Epithelial cell of proximal tubule (primary cell): Measurements from ENCODE around the gene DMWD. TPM values are rescaled to one million over a fixed set of nuclear protein-coding genes. Genes with fewer than 3 reads are reported as not detected.

ENCODE experiments used
- DNase-seq: peaks from one replicate; pipeline ENCODE4 v3.0.0-alpha.2; 2011; ENCODE audit warnings: low read depth
- H3K4me3 ChIP-seq: 2 replicates; pipeline ENCODE4 v1.5.1; 2011; ENCODE audit warnings: low read depth, mild to moderate bottlenecking, low read length
- total RNA-seq: library from RNA; depleted of rRNA; stranded (reverse); fragments of >200 nt; gene quantifications from 2 replicates; pipeline ENCODE4 v1.2.3, GENCODE V29; 2015
- TF ChIP-seq, protein P1 (sequence below): conservative IDR thresholded peaks from 2 replicates; pipeline ENCODE4 v1.5.1; 2012; ENCODE audit warnings: low read depth, mild to moderate bottlenecking, low read length

DMWD gene
- total RNA-seq, 1 donor from 2014 or later = 35.7 TPM

DNA sequence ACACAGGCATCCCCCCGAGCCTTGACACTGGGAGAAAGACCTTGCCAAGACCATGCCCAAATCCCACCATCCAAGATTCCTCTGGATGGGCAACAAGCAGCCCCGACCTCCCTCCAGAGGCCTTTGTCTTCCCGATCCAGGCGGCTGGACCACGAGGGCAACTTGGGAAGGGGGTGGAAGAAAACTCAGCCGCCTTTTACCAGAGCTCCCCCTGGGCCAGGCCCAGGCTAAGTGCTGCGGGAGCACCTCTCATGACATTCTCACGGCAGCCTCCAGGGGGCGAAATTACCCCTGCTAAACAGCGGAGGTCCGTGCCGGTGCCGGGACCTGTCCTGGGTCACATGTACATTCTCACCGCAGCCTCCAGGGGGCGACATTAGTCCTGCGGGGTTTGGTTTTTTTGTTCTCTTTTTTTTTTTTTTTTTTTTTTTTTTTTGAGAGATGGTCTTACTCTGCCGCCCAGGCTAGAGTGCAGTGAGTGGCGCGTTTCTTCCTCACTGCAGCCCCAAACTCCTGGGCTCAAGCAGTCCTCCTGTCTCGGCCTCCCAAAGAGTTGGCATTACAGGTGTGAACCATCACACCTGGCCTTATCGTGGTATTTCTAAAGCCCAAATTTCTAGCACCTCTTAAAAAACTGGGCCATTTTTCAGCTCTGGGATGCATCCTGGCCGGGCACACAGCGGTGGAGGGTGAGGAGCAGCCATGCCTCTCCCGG is 24.5 kb upstream of the DMWD start:
- TF ChIP-seq, protein P1, sequence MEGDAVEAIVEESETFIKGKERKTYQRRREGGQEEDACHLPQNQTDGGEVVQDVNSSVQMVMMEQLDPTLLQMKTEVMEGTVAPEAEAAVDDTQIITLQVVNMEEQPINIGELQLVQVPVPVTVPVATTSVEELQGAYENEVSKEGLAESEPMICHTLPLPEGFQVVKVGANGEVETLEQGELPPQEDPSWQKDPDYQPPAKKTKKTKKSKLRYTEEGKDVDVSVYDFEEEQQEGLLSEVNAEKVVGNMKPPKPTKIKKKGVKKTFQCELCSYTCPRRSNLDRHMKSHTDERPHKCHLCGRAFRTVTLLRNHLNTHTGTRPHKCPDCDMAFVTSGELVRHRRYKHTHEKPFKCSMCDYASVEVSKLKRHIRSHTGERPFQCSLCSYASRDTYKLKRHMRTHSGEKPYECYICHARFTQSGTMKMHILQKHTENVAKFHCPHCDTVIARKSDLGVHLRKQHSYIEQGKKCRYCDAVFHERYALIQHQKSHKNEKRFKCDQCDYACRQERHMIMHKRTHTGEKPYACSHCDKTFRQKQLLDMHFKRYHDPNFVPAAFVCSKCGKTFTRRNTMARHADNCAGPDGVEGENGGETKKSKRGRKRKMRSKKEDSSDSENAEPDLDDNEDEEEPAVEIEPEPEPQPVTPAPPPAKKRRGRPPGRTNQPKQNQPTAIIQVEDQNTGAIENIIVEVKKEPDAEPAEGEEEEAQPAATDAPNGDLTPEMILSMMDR = peak; percentile 97
- no peak for DNase-seq
- no peak overlapping the region for H3K4me3 ChIP-seq

DNA sequence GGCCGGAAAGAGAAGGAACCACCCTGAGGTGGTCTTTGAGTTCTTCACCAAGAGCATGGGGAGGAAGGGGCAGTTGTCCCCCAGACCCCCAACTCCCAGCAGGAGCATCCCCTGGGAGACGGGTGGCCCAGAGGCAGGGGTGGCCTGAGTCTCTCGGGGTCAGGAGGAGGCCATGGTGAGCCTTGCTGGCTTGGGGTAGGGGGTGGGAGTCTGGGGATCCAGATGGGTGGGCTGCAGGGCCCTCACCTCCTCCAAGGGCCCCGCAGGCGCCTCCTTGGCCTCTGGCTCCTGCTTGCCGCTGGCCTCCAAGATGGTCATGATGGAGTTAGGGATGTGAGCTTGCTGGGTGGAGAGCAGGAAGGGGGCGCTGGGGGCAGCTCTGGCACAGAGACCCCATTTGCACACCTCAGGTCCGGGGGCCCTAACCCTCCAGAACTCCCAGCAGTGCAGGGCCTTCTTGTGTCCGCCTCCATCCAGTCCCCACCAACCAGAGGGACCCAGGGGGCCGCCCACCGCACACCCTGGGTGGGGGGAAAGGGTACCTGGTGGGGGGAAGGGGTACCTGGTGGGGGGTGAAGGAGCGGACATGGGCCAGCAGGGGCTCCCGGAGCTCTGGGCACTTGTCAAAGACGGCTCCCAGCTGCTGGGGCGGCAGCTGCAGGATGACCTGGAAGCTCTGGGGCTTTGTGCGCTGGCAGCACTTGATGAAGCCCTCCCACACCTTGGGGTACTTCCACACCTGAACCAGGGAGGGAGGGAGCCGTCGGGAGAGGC is 23.8 kb upstream of the DMWD start:
- H3K4me3 ChIP-seq = no peak overlapping the region
- TF ChIP-seq, protein P1 = no peak
- DNase-seq = no peak

DNA sequence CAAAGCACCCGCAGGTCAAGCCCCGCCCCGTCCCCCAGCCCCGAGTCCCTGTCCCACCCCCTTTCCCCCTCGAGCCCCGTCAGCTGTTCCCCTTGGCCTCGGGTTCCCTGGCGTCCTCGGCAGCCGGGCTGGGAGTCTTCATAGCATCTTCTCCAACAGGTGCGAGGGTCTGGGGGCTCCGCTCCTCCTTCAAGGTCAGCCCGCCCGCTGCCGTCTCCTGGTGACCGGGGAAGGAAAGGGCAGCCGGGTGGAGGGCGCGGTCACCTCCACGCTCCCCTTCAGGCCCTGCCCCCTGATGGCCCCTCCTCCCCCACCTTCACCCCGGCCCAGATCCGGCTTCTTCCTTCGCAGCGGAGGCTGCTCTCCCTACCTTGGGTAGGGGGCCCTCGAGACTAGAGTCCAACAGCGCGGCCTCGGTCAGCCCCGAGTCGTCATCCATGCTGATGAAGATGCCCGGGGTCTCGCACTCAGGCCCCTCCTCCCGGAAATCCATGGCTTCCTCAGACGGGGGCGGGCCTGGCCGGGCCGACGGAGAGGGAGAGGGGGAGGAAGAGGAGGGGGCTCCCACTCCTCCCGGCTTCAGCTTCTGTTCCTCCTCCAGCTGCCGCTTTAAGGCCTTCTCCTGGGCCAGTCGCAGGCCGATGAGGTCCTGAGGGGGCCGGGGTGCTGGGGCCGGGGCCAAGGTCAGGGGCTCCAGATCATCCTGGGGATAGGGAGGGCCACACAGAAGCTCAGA is 23.0 kb upstream of the DMWD start:
- H3K4me3 ChIP-seq = no peak overlapping the region
- TF ChIP-seq, protein P1 = no peak
- DNase-seq = no peak

DNA sequence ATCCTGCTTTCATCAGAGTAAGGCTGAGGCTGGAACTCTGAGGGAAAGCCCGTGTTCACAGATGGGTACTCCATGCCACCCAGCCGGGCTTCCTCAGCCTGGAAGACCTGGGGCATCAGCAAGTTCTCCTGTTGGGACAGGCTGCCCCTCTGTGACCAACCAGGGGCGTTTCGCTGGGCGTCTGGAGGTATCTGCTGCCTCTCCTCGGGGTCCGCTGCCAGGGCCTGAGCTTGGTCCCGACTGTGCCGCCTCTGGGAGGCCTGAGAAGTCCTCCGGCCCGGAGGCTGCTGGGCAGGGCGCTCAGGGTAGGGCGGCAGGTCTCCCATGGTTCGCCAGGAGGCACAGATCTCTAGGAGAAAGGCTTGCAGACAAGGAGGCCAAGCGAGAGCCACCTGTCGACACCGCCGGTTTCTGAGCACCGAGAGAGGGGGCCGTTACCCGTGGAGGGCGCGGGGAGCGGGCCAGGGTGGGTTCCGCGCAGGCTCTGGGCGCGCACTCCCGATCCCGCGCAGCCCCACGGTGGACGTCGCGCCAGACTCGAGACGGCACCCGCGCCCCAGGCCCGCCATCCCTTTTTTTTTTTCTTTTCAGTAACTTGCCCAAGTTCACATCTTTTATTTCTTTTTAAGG is 22.3 kb upstream of the DMWD start, which contains the start of gene RSPH6A:
TSS of gene RSPH6A (minus strand) at position 458 of the 630 bp plus-strand sequence. CDS start at position 326, 132 bp downstream.
- DNase-seq = no peak
- TF ChIP-seq, protein P1 = no peak

DNA sequence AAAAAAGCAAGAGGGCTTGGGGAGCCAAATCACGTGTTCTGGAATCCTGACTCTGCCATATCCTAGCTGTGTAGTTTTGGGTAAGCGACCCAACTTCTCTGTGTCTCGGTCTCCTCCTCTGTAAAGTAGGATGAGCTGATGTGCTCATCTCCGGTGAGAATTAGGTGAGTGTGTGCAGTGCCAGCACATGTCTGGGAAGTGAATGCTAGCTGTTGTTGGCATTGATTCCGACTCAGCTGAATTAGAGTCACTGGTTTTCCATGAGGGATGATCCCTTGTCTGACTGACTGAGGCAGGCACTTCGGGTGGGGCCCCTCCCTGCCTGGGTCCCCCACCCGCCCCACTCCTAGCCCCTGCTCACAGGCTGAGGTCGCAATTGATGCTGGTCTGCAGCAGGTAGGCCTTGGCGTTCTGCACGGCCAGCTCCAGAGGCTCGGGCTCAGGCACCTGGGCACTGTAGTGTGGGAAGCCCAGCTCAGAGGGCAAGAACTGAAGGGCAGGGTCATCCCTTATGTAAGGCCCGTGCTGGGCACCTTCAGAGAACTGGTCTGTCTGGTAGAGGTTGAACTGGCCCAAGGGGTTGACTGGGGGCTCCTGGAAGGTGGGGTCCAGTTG is 21.6 kb upstream of the DMWD start:
- TF ChIP-seq, protein P1 = no peak
- no peak overlapping the region for H3K4me3 ChIP-seq
- DNase-seq = no peak

More for the DNA sequence above, 22.3 kb upstream of the DMWD start, which contains the start of gene RSPH6A:
- no peak within 1 kb of the TSS for H3K4me3 ChIP-seq

DNA sequence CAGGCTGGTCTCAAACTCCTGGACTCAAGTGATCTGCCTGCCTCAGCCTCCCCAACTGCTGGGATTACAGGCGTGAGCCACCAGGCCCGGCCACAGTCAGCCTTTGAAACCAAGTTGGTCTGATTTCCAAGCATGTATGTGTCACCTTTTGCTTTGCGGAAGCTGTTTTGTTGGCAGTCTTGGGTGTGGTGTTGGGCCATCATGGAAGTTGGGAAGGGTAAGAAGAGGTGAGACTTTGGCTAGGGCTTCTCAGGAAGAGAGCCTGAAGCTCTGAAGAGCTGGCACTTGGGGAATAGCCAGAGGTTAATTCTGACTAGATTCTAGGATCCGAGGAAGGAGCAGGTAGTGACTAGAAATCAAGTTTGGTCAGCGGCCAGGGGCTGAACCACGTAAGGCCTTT is 19.7 kb upstream of the DMWD start:
- no peak for DNase-seq

More for the DNA sequence above, 19.7 kb upstream of the DMWD start:
- TF ChIP-seq, protein P1 = no peak
- no peak overlapping the region for H3K4me3 ChIP-seq
